ENCODE results near the gene MEPCE. TPM values are rescaled to one million over a fixed set of nuclear protein-coding genes. Genes with fewer than 3 reads are reported as not detected.

Gene MEPCE
- total and polyA plus RNA-seq, 9 of the 15 experiments (the other 6 are each of a cell fraction or from before 2014, with no cell fraction given), result 10.9 to 76.3 (median 44.1) TPM

DNA sequence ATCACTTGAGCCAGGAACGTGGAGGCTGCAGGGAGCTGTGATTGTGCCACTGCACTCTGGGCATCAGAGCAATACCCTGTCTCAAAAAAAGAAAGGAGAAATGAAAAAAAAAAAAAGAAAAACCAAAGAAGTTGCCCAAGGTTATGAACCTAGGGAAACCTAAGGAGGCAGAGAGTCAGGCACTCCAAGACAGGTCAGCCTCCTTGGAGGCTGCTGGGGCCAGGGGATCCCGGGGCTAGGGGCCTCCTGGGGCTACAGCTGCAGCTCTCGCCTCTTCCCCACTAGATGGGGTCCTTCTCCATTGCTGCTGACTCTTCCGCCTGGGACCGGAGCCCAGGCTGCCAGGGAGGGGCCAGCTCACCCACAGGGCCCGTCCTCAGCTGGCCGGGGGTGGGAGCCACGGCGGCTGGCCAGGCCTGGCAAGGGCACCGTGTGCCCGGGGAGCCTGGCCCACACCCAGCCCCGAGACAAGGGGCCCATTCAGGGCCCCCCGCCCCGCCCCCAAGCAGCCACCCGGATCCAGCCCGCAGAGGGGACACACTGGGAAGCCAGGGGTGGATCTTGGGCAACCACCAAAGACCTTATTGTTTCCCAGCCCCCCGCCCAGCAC lies 36.2 kb downstream of the MEPCE start (continued):
- TF ChIP-seq, protein P1, sequence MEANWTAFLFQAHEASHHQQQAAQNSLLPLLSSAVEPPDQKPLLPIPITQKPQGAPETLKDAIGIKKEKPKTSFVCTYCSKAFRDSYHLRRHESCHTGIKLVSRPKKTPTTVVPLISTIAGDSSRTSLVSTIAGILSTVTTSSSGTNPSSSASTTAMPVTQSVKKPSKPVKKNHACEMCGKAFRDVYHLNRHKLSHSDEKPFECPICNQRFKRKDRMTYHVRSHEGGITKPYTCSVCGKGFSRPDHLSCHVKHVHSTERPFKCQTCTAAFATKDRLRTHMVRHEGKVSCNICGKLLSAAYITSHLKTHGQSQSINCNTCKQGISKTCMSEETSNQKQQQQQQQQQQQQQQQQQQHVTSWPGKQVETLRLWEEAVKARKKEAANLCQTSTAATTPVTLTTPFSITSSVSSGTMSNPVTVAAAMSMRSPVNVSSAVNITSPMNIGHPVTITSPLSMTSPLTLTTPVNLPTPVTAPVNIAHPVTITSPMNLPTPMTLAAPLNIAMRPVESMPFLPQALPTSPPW (CRISPR knock-in tag; IDR thresholded peaks at IDR 0.05), result peak; percentile 84
- no peak for TF ChIP-seq ARID2 (IDR thresholded peaks at IDR 0.05)
- peak; percentile 68; the same call in 1 of the 2 replicates for TF ChIP-seq HNRNPL (IDR thresholded peaks at IDR 0.05; ENCODE audit: low read depth, low read length)
- TF ChIP-seq, protein P2, sequence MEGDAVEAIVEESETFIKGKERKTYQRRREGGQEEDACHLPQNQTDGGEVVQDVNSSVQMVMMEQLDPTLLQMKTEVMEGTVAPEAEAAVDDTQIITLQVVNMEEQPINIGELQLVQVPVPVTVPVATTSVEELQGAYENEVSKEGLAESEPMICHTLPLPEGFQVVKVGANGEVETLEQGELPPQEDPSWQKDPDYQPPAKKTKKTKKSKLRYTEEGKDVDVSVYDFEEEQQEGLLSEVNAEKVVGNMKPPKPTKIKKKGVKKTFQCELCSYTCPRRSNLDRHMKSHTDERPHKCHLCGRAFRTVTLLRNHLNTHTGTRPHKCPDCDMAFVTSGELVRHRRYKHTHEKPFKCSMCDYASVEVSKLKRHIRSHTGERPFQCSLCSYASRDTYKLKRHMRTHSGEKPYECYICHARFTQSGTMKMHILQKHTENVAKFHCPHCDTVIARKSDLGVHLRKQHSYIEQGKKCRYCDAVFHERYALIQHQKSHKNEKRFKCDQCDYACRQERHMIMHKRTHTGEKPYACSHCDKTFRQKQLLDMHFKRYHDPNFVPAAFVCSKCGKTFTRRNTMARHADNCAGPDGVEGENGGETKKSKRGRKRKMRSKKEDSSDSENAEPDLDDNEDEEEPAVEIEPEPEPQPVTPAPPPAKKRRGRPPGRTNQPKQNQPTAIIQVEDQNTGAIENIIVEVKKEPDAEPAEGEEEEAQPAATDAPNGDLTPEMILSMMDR (IDR thresholded peaks at IDR 0.05 in 2 of 3, conservative IDR thresholded peaks at IDR 0.05 in 1 of 3; ENCODE audit: insufficient read depth in 2 of 3, low read depth in 1 of 3, low read length in 3 of 3), result peak; percentile 69 to 84 (median 84)
- TF ChIP-seq STAT5A (IDR thresholded peaks at IDR 0.05; ENCODE audit: borderline replicate concordance, low read length), result no peak
- TF ChIP-seq CBX8 (IDR thresholded peaks at IDR 0.05; ENCODE audit: borderline replicate concordance, extremely low read depth, low read depth, low read length, poor library complexity, severe bottlenecking), result no peak
- TF ChIP-seq NEUROD1 (IDR thresholded peaks at IDR 0.05; ENCODE audit: borderline replicate concordance, low read depth, low read length, partially characterized antibody), result peak; percentile 24
- TF ChIP-seq, protein P3, sequence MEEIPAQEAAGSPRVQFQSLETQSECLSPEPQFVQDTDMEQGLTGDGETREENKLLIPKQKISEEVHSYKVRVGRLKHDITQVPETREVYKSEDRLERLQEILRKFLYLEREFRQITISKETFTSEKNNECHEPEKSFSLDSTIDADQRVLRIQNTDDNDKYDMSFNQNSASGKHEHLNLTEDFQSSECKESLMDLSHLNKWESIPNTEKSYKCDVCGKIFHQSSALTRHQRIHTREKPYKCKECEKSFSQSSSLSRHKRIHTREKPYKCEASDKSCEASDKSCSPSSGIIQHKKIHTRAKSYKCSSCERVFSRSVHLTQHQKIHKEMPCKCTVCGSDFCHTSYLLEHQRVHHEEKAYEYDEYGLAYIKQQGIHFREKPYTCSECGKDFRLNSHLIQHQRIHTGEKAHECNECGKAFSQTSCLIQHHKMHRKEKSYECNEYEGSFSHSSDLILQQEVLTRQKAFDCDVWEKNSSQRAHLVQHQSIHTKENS (CRISPR knock-in tag; IDR thresholded peaks at IDR 0.05), result no peak
- TF ChIP-seq SMC3 (conservative IDR thresholded peaks at IDR 0.05; ENCODE audit: insufficient read depth, low read depth, low read length), result peak; percentile 62
- TF ChIP-seq CC2D1A (IDR thresholded peaks at IDR 0.05), result peak; percentile 14; the same call in 1 of the 2 replicates
- peak; percentile 32 for TF ChIP-seq BRD9 (IDR thresholded peaks at IDR 0.05; ENCODE audit: low read depth, partially characterized antibody)
- TF ChIP-seq, protein P4, sequence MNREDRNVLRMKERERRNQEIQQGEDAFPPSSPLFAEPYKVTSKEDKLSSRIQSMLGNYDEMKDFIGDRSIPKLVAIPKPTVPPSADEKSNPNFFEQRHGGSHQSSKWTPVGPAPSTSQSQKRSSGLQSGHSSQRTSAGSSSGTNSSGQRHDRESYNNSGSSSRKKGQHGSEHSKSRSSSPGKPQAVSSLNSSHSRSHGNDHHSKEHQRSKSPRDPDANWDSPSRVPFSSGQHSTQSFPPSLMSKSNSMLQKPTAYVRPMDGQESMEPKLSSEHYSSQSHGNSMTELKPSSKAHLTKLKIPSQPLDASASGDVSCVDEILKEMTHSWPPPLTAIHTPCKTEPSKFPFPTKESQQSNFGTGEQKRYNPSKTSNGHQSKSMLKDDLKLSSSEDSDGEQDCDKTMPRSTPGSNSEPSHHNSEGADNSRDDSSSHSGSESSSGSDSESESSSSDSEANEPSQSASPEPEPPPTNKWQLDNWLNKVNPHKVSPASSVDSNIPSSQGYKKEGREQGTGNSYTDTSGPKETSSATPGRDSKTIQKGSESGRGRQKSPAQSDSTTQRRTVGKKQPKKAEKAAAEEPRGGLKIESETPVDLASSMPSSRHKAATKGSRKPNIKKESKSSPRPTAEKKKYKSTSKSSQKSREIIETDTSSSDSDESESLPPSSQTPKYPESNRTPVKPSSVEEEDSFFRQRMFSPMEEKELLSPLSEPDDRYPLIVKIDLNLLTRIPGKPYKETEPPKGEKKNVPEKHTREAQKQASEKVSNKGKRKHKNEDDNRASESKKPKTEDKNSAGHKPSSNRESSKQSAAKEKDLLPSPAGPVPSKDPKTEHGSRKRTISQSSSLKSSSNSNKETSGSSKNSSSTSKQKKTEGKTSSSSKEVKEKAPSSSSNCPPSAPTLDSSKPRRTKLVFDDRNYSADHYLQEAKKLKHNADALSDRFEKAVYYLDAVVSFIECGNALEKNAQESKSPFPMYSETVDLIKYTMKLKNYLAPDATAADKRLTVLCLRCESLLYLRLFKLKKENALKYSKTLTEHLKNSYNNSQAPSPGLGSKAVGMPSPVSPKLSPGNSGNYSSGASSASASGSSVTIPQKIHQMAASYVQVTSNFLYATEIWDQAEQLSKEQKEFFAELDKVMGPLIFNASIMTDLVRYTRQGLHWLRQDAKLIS (CRISPR knock-in tag; IDR thresholded peaks at IDR 0.05), result no peak
- TF ChIP-seq MTA1 (IDR thresholded peaks at IDR 0.05; ENCODE audit: borderline replicate concordance), result no peak
- TF ChIP-seq SMARCC2 (IDR thresholded peaks at IDR 0.05; ENCODE audit: low read depth), result no peak
- no peak for TF ChIP-seq ZNF274 (IDR thresholded peaks at IDR 0.05; ENCODE audit: borderline replicate concordance, low read depth, low read length)
- TF ChIP-seq, protein P5, sequence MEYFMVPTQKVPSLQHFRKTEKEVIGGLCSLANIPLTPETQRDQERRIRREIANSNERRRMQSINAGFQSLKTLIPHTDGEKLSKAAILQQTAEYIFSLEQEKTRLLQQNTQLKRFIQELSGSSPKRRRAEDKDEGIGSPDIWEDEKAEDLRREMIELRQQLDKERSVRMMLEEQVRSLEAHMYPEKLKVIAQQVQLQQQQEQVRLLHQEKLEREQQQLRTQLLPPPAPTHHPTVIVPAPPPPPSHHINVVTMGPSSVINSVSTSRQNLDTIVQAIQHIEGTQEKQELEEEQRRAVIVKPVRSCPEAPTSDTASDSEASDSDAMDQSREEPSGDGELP (CRISPR knock-in tag; IDR thresholded peaks at IDR 0.05; ENCODE audit: borderline replicate concordance), result peak; percentile 77; the same call in 1 of the 2 replicates
- 0 out of 4 replicates have a peak, but pooled peaks of 1 of the 2 experiments have one; percentile 34 for TF ChIP-seq KDM4B (IDR thresholded peaks at IDR 0.05; ENCODE audit: borderline replicate concordance in 2 of 2, low read depth in 1 of 2)
